ENCODE results near the gene YWHAG.
"Not testable (repeated sequence)": the region's sequence is repeated elsewhere in the genome, so short reads cannot be mapped to it uniquely, and the experiment has no call there.

The YWHAG gene

DNA sequence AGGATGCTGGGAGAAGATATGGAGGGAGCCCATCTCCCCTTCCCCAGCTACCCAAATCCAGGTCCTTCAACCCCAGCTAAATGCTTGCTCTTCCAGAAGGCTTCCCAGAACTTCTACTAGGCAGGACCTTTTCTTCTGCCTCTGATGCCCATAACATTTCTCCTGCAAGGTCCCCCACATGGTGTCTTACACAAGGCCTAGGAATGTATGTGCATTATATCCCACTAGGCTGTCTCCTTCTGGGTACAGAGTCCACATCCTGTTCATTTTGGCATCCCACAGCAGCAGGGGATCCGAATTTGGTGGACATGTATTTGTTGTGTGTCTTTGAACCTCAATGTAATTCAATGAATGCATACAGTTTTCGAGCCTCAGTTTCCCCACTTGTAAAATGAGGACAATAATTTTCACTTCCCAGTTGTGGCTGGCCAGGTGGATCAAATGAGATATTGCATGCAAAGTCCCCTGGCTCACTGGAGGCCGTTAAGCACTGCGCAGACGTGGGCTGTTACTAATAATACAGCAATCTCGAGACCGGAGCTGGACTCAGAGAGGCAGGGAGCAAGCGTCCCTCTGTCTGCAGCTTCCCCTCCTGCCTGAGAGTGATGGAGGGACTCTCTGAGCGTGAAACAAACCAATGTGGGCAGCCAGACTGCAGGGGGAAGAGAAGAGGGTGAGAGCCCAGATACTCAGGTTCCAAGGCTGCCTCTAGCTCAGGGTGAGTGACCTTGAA lies 18.6 kb upstream of the YWHAG start:
- no peak for DNase-seq (ENCODE audit: low spot score)

DNA sequence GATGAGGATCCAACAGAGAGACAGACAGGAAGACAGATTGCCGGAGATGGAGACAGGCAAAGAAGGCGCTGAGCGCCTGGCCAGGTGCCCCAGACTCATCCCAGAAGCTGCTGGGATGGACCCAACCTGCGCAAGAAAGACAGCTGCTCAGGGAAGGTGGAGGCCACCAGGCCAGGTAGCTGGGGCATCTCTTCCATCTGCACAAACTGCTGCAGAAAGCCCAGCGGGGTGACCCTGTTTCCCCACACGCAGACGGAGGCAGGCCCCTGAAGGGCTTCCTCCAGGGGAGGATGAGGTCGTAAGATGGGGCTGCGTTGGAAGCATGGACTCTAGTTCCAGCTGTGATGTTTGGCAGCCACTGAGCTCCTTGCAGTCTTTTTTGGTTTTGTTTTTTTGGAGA lies 16.5 kb upstream of the YWHAG start:
- no peak for DNase-seq (ENCODE audit: low spot score)

DNA sequence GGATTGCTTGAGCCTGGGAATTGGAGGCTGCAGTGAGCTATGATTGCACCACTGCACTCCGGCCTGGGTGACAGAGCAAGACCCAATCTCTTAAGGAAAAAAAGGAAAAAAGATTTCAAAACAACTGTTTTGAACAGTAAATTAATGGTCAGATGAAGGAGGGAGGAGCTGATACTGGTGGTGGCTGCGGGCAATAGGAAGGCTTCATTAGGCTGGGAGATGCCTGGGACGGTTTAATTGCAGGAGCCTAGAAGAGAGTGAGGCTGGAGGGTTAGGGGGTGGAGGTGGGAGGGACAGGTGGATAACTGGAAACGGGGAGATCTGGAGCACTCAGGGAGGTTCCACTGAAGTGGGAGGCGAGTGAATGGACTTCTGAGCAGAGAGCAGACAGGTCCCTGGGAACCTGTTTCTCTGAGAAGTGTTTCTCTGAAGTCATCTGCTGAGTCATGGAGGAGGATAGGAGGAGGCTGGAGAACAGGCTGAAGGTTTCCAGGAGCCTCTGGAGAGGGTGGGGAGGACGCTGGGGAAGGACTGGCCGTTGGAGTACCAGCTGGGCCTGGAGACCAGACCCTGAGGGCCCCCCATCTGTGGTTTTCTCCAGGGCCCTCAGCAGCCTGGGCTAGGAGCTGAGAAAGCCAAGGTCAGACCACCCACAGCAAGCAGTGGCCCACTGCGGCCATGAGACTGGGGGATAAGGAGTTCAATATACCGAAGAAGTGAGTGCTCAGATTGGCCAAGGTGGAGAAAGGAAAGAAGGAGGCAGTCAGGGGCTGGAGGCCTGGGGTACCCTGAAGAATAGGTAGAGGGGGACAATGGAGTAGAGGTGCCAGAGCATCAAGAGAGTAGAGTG lies 14.4 kb upstream of the YWHAG start:
- DNase-seq (ENCODE audit: low spot score), result no peak

DNA sequence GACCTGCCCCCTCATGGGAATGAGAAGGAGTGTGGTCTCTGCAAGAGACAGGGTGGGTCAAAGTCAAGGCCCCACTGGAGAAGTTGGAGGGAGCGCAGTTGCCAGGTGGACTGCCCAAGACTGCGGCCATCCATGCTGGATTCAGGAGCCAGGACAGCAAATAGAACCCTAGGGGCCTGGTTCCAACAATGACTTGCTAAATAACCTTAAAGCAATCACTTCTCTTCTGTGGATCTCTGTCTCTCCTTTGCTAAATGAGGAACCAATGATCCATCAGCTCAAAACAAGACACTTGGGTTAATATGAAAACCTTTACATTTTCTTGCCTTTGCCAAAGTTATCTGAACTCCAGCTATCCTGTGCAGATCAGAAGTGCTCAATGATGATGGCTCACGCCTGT lies 12.6 kb upstream of the YWHAG start:
- DNase-seq (ENCODE audit: low spot score), result no peak

DNA sequence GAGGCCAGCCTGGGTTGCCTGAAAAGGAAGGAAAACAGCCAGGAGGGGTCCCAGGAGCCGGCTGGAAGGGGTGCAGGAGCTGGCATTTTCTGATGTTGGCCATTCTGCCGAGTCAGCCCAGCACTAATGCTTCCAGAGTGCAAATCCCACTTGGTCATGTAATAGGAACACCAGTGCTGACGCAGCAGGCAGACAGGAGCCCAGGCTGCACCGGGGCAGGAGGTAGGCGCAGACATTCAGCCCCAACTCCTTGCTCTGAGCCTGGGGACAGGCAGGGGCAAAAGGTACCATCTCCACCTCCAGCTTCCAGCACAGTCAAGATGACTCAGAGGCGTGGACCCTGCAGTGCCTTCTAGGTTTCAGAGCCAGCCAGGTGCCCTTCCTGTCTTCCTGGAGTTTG lies 10.2 kb upstream of the YWHAG start:
- DNase-seq (ENCODE audit: low spot score), result no peak

DNA sequence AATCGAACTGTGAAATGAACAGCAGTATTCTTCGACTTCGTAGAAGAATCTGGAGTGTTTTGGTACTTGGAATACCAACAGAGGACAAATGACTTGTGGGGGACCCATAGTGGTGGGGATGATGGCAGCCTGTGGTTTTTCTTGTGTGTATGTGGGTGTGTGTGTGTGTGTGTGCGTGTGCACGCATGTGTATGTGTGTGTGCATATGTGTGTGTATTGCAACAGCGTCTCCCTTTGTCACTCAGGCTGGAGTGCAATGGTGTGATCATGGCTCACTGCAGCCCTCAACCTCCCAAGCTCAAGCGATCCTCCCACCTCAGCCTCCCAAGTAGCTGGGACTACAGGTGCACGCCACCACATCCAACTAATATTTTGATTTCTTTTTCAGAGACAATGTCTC lies 9.4 kb upstream of the YWHAG start:
- no peak for DNase-seq (ENCODE audit: low spot score)

DNA sequence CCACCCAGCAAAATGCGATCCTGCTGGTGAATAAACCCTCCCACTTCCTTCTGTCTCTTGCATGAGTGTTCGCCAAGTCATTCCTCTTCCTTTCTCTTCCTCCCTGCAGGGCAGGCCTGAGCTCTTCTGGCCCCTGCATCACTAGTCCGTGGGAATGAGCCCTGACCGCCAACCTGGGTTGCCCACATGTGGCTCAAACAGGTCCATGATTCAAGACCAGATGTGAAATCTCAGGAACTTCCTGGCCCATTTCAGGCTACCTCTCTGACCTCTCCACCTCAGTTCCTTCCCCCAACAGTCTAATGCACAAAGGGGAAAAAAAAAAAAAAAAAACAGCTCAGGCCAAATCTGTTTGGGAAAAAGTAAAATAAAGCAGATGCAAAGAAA lies 5.4 kb upstream of the YWHAG start:
- no peak for DNase-seq (ENCODE audit: low spot score)

DNA sequence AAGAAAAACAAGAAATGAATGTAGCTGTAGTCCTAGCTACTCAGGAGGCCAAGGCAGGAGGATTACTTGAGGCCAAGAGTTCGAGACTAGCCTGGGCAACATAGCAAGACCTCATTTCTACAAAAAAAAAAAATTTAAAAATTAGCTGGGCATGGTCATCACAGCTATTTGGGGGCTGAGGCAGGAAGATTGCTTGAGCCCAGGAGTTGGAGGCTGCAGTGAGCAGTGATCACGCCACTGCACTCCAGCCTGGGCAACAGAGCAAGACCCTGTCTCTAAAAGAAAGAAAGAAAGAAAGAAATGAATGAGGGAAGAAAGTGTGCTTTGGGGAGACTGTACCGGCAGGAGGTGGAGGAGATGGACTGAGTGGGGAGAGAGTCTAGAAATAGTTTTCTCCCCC lies 5.0 kb upstream of the YWHAG start:
- DNase-seq (ENCODE audit: low spot score), result not testable (repeated sequence)

DNA sequence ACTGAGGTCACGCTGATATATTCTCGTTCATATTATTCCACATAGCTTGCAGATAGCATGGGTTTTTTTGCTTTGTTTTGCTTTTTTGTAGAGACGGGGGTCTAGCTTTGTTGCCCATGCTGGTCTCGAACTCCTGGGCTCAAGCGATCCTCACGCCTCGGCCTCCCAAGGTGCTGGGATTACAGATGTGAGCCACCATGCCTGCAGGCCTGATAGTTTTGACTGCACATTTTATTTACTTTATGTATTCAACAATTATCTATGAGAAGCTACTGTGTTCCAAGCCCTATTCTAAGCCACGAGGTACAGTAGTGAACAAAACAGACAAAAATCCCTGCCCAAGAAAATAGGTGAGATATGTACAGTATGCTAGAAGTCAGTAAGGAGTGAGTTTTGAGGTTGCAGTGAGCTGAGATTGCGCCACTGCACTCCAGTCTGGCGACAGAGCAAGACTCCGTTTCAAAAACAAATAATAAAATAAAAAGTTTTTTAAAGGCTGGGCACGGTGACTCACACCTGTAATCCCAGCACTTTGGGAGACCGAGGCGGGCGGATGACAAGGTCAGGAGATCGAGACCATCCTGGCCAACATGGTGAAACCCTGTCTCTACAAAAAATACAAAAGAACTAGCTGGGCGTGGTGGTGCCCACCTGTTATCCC lies 1.3 kb upstream of the YWHAG start:
- no peak for DNase-seq (ENCODE audit: low spot score)

DNA sequence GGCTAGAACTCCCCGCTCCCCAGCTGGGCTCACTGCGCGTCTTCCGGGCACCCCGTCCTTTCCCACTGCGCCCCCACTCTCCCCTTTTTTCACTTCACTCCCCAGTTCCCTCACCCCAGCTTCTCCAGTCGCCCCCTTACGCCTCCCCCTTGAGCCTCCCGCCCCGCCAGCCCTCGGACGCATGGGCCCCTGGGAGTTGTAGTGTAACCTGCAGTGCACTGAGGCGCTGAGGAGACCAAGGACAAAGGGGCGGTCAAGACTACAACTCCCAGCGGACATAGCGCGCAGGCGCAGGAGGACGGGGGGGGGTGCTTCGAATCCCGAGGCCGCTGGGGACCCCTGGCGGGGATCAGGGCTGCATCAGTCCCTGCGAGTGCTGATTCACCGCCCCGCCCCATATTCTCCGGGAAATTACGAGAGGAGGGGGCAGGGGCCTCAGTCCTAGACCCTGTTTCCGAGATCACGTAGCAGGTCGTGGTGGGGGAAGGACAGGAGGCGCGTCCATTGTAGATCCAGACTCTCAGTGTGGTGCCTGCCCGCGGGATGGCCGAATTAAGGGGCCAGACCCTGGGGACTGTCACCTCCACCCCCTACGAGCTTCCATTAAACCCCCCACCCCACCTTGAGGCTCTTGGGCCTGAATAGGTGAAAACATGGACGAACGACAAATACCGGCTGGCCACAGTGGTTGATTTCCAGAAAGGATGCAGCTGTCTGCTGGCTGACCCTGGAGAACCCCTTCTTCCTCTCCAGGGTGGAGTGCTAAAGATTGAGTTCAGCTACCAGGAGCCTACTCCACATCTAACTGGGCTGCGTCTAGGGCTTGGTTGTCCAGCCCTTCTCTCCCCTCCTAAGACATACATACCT lies 553 bp upstream of the YWHAG start:
- DNase-seq (ENCODE audit: low spot score), result peak; percentile 83

DNA sequence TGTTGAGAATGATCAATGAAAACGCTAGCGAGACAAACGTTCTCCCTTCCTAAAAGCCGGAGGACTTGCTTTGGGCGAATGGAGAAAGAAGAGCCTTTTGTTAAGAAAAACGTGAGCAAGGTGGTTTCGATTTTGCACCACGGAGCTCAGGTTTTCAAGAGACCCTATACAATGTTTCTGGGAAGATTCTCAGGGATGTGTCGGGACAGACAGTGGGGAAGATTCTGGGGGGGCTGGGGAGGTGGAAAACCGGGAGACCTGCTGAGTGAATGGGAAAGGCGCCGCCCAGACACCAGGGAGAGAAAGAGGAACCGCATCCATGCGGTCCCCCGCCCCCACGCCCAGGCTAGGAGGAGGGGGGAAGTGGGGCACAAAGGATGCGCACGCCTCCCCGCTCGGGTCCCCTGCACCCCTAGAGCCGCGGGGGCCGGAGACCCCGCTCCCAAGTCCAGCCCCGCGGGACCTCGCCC lies 745 bp downstream of the YWHAG start:
- no peak for DNase-seq (ENCODE audit: low spot score)

DNA sequence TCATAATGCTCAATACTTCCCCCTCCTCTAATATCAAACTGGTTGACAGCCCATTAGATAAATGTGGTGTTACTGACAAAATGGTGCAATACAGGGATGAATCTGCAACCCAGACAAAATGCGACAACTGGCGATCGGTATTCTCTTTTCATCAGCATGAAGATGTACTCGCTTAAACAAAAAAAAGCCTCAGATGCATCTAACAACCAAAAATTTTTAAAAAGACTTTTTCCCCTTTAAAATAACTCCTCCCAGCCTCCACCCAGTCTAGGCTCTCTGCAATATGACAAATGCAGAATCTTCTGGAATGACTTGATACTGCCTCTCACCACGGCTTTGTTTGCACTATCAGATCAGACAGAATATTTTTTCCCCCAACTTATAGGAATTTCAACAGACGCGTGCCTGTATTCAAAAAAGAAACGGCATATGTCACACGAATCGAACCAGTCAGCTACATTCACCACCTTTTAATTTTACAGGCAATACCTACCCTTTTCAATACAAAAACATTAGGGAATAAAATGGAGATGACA lies 1.2 kb downstream of the YWHAG start:
- DNase-seq (ENCODE audit: low spot score), result no peak

DNA sequence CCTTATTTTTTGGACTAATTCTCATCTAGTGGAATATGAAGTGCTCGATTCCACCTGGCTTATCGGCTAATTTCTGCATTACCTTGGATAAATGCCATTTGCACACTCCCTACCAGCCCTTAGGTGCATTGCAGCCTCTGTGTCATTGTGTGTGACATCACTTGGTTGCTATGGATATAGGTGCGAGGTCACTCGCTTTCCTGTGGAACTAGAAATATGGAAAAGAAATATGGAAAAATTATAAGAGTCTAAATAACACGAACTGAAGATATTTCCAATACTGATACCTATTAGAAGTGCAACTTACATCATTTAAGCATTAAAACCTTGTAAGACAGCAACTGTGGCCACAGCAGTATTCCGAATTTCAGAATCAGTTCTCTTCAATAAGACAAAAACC lies 2.0 kb downstream of the YWHAG start:
- DNase-seq (ENCODE audit: low spot score), result no peak

DNA sequence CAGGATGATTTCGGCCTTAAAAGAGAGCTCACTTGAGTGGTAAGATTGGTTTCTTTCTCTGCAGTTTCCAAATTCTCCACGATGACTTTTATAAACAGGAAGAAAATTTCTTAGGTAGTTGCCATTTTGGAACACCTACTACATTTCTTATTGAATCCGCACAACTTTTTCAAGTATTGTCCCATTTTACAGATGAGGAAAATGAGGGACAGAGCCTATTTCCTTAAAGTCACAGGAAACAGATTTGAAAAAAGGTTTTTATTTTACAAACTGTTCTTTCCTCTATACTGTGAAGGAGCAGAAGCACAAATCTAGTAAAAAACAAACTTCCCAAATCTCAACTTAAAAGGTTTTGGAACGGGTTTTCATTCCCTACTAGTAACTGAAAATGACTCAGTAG lies 2.7 kb downstream of the YWHAG start:
- DNase-seq (ENCODE audit: low spot score), result no peak

DNA sequence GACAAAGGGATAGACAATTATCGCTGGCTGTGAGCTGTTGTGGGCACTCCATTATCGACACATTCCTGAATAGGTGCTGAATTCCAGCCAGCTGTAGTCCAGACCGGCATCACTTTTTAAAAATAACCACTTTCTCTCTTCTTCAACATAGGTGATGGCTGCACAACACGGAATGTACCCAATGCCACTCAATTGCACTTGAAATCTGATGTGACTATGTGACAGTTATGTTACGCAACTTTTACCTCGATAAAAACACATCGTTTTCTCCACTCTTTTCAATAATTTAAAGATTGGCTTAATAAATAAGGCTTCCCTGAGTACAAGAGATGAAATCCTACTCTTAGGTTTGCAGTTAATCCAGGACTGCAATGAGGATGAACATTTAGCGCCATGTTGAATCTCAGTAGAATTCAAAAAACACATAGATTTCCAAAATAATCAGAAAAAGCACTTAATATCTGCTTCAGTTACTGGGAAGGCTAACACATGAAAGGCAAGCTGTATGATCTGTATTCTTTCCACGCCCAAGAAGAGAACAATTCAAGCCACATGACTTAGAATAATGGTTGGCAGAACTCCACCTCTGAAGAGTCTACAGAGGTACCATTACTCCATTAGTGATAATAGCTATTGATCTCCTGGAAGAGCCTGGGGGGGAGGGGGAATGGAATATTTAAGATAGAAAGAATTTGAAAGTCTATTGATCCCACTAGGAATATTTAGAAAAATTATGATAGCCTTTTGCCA lies 3.6 kb downstream of the YWHAG start:
- DNase-seq (ENCODE audit: low spot score), result no peak

DNA sequence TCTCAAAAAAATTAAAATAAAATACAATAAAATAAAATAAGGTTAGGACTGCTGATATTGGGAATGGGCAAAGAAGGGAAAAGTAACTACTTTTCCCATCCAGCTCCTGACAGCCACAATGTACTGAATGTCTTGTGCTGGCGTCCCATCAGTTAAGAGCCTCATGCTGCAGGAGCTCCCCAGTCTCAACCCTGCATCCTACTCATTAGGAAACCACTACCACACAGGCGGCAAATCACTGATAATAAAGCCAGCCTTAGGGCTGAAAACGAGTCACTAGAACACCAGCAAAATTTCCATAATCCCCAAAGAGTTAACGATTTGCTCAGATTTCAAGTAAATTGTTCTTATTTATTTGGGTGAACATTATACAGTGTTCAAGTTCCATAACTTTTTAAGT lies 4.3 kb downstream of the YWHAG start:
- no peak for DNase-seq (ENCODE audit: low spot score)

DNA sequence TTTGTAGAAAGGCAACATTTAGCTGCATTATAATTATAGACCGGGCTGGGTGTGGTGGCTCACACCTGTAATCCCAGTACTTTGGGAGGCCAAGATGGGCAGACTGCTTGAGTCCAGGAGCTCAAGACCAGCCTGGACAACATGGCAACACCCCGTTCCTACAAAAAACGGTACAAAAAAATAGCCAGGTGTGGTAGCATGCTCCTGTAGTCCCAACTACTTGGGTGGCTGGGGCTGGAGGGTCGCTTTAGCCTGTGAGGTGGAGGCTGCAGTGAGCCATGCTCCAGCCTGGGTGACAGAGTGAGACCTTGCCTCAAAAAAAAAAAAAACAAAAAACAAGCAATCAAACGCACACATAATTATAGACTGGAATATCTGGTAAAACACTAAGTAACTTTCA lies 5.0 kb downstream of the YWHAG start:
- DNase-seq (ENCODE audit: low spot score), result no peak

DNA sequence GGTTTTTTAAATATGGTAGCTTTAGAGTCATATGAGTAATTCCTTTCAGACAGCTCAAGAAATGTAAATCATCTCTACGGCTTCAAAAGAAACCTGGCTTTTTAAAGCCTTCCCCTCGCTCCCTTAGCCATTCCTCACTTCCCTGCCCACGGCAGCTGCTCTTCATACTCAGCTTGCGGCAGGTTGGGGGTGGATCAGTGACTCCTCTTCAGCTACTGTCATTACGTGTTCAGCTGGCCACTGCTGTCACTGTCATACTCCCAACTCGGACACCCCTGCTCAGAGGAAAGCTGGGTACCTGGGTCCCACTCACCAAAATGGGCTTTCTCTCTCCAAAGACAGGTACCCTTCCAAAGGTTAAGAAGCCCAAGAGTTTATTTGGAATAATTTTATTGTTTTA lies 6.6 kb downstream of the YWHAG start:
- no peak for DNase-seq (ENCODE audit: low spot score)

DNA sequence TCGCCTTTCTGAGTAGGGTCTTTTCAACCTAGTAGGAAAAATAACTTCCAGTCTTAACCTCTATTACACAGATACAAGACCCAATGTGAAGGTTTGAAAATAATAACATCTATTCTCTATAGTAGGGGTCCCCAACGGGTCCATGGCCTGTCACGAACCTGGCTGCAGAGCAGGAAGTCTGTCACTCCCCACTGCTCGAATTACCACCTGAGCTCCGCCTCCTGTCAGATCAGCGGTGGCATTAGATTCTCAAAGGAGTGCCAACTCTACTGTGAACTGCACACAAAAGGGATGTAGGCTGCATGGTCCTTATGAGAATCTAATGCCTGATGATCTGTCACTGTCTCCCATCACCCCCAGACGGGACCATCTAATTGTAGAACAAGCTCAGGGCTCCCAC lies 7.4 kb downstream of the YWHAG start:
- DNase-seq (ENCODE audit: low spot score), result no peak

DNA sequence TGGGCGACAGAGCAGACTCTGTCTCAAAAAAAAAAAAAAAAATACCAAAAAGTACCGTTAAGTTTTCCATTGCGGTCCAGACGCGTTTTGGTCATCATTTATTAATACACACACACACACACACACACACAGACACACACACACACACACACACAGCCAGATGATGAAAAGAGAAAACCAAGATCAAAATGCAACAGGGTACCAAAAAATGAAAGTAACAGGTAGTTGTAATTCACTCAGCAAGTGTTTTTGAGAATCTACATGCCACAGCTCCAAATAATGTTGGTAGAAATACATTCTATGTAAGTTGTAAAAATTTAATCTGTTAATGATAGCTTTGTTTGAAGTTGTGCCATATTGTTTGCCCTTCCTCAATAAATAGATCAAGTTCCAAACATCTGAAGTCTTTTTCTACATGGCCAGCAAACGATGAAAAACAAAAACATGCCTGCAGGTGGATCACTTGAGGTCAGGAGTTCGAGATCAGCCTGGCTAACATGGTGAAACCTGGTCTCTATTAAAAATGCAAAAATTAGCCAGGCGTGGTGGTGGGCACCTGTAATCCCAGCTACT lies 9.4 kb downstream of the YWHAG start:
- no peak for DNase-seq (ENCODE audit: low spot score)

DNA sequence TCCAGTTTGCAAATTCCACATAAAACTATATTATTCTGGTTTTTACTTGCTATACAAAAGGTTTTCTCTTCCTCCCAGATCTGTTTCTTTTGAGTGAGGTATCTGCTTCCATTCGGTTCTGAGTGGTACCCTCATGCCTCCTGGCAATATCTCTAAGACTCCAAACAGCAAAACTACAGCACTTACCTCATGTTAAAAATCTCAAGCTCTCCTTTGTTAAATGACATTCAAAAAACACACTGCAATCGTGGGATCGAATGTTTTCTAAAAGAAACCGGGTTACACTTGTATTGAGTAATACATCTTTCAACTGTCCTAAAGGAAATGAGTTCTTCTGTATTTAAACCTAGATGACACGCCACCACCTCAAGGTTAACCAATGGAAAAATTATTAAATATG lies 11.1 kb downstream of the YWHAG start:
- DNase-seq (ENCODE audit: low spot score), result no peak

All from HuH-7.5 (cell line).